Naive thymus-derived CD4-positive, alpha-beta T cell (primary cell): ENCODE results near the gene CLPTM1L. TPM values are rescaled to one million over a fixed set of nuclear protein-coding genes. Genes with fewer than 3 reads are reported as not detected.

ENCODE experiments used
- ATAC-seq: fragments of 150-1000 bp; cut with Tn5 transposase; 2 replicates; pipeline ENCODE4 v1.10.0; 2021; ENCODE audit warnings: mild to moderate bottlenecking, moderate library complexity
- CTCF ChIA-PET: fragments of 350-600 bp; sonication (Branson Sonifier 250); formaldehyde crosslinking; loops from one replicate; lab custom pipeline; 2021; ENCODE audit warnings: antibody characterized with exemption; lab: Charles Lee
- POLR2A ChIA-PET: fragments of 350-600 bp; sonication (Branson Sonifier 250); formaldehyde crosslinking; loops from one replicate; lab custom pipeline; 2021; ENCODE audit warnings: antibody characterized with exemption, inconsistent platforms; lab: Charles Lee
- DNase-seq, 9 donors: peaks; one replicate each; pipeline versions ENCODE4 v3.0.0 to v3.0.0-alpha.2; 2020 to 2022; ENCODE audit warnings: mixed read lengths in 1 of 9
- H3K27ac ChIP-seq: one replicate; pipeline ENCODE4 v1.7.0; 2013; ENCODE audit warnings: mild to moderate bottlenecking, low read depth, low read length, moderate library complexity
- H3K27me3 ChIP-seq, 2 donors: one replicate each; pipeline ENCODE4 v1.7.0; 2013; ENCODE audit warnings: low read length in 2 of 2, mild to moderate bottlenecking in 2 of 2, moderate library complexity in 2 of 2; ENCODE audit not compliant: control insufficient read depth in 2 of 2, insufficient read depth in 2 of 2
- H3K36me3 ChIP-seq, 3 experiments: 1 replicate in 2 of 3; 2 replicates in 1 of 3; pipeline ENCODE4 v1.7.0; 2013; ENCODE audit warnings: low read length in 3 of 3, mild to moderate bottlenecking in 3 of 3, moderate library complexity in 1 of 3; ENCODE audit not compliant: insufficient read depth in 3 of 3, control insufficient read depth in 2 of 3
- H3K4me1 ChIP-seq, 2 donors: one replicate each; pipeline ENCODE4 v1.7.0; 2013; ENCODE audit warnings: low read length in 2 of 2, mild to moderate bottlenecking in 2 of 2, moderate library complexity in 1 of 2; ENCODE audit not compliant: control insufficient read depth in 2 of 2, insufficient read depth in 2 of 2
- H3K4me3 ChIP-seq: 2 replicates; pipeline ENCODE4 v1.7.0; 2013; ENCODE audit warnings: mild to moderate bottlenecking, low read length
- H3K9me3 ChIP-seq, 3 experiments: 1 replicate in 2 of 3; 2 replicates in 1 of 3; pipeline ENCODE4 v1.7.0; 2013; ENCODE audit warnings: low read length in 3 of 3; ENCODE audit not compliant: control insufficient read depth in 2 of 3
- H3K27ac Mint-ChIP-seq, 9 donors: one replicate each; pipeline ENCODE4 v1.8.0; 2020 to 2022; ENCODE audit warnings: mixed read lengths in 9 of 9, mild to moderate bottlenecking in 8 of 9, moderate library complexity in 5 of 9, inconsistent platforms in 2 of 9
- H3K27me3 Mint-ChIP-seq, 5 donors: one replicate each; pipeline ENCODE4 v1.8.0; 2021 to 2022; ENCODE audit warnings: mixed read lengths in 5 of 5, mild to moderate bottlenecking in 1 of 5
- H3K36me3 Mint-ChIP-seq, 5 donors: one replicate each; pipeline ENCODE4 v1.8.0; 2020 to 2022; ENCODE audit warnings: mixed read lengths in 5 of 5, mild to moderate bottlenecking in 3 of 5, inconsistent platforms in 1 of 5
- H3K4me1 Mint-ChIP-seq, 7 donors: one replicate each; pipeline ENCODE4 v1.8.0; 2020 to 2022; ENCODE audit warnings: mixed read lengths in 7 of 7, mild to moderate bottlenecking in 3 of 7, inconsistent platforms in 1 of 7
- H3K4me3 Mint-ChIP-seq, 10 donors: one replicate each; pipeline ENCODE4 v1.8.0; 2020 to 2022; ENCODE audit warnings: mild to moderate bottlenecking in 10 of 10, mixed read lengths in 10 of 10, moderate library complexity in 6 of 10, inconsistent platforms in 2 of 10
- H3K9me3 Mint-ChIP-seq, 11 donors: one replicate each; pipeline ENCODE4 v1.8.0; 2020 to 2022; ENCODE audit warnings: mixed read lengths in 11 of 11, mild to moderate bottlenecking in 4 of 11, inconsistent platforms in 1 of 11, moderate library complexity in 1 of 11
- intact Hi-C, 2 donors: fragments of 100-400 bp; cut with micrococcal nuclease; formaldehyde crosslinking; loops; one replicate each; pipeline ENCODE4 v1.15.1; 2023
- polyA plus RNA-seq, 2 donors: library from polyadenylated mRNA; unstranded; fragments of 300-500 nt; fragmentation: Illumina TruSeq; gene quantifications; one replicate each; pipeline ENCODE4 v1.2.3, GENCODE V29; 2021
- total RNA-seq, 6 experiments: library from RNA in 5 of 6; stranded (reverse) in 5 of 6; gene quantifications; 1 replicate in 5 of 6; 2 replicates in 1 of 6; pipeline ENCODE4 v1.2.3 and lab custom pipeline; 2021 to 2026

CLPTM1L gene
- total and polyA plus RNA-seq, 7 experiments from 2014 or later = 27.7 to 104 (median 67.6) TPM

- H3K36me3 Mint-ChIP-seq = no peaks in the 10 kb centered on the region
- no peaks in the 10 kb centered on the region for H3K36me3 ChIP-seq
- ChIA-PET CTCF (interaction anchor here (1.1 kb wide), 1 partner anchor 22 kb away, joined by 4 read pairs; no protein-coding TSS in a partner anchor), POLR2A (interaction anchor here (0.8 to 3.2 kb wide), 6 partner anchors 14 to 92 kb away, joined by 3 to 31 read pairs (median 4); partner anchors contain the start of gene CLPTM1L)
- intact Hi-C loops = loop anchor here (2.0 kb wide), 2 partner anchors 40 to 50 kb away; partner anchors contain the start of gene CLPTM1L (in 1 of the 2)
- H3K9me3 ChIP-seq = no peaks in the 10 kb centered on the region
- H3K4me1 Mint-ChIP-seq = peaks cover 0 to 9% (median 4%) of the 10 kb centered on the region in 7 donors
- H3K4me3 ChIP-seq = no peak overlapping the region
- H3K27ac Mint-ChIP-seq = no peak overlapping the region
- no peak for ATAC-seq
- DNase-seq = no peak
- H3K27me3 Mint-ChIP-seq = peaks cover 0 to 4% (median 0%) of the 10 kb centered on the region in 5 donors
- no peaks in the 10 kb centered on the region for H3K9me3 Mint-ChIP-seq
- H3K4me1 ChIP-seq = peaks cover 0 to 11% of the 10 kb centered on the region in 2 donors
- H3K4me3 Mint-ChIP-seq = peak overlapping the region in 2 of 10 donors; percentile 34 to 62
- H3K27me3 ChIP-seq = no peaks in the 10 kb centered on the region
- H3K27ac ChIP-seq = no peak overlapping the region
These were observed 50.6 kb downstream of the CLPTM1L start for GRCh38 chr5:1294206-1294834.

- Mint-ChIP-seq H3K9me3 (peaks cover 0 to 1% (median 0%) of the 10 kb centered on the region in 11 donors), H3K27me3 (peaks cover 0 to 4% (median 0%) of the 10 kb centered on the region in 5 donors), H3K4me3 (peak overlapping the region in 8 of 10 donors; percentile 33 to 72 (median 56)), H3K4me1 (peaks cover under 1 to 9% (median 4%) of the 10 kb centered on the region in 7 donors), H3K27ac (no peak overlapping the region), H3K36me3 (peaks cover 0 to 2% (median 1%) of the 10 kb centered on the region in 5 donors)
- Histone ChIP-seq H3K4me1 (peaks cover 0 to 11% of the 10 kb centered on the region in 2 donors), H3K9me3 (no peaks in the 10 kb centered on the region), H3K4me3 (no peak overlapping the region), H3K36me3 (no peaks in the 10 kb centered on the region), H3K27ac (no peak overlapping the region), H3K27me3 (no peaks in the 10 kb centered on the region)
- DNase-seq = peak in 1 of 9 donors; percentile 18
- intact Hi-C loops = loop anchor here (2.0 kb wide), 2 partner anchors 39 to 51 kb away; partner anchors contain the start of gene CLPTM1L (in 1 of the 2)
- CTCF ChIA-PET = interaction anchor here (0.7 kb wide), 1 partner anchor 9 kb away, joined by 3 read pairs; no protein-coding TSS in a partner anchor
- POLR2A ChIA-PET = interaction anchor here (0.8 to 3.2 kb wide), 5 partner anchors 15 to 93 kb away, joined by 4 to 31 read pairs (median 4); partner anchors contain the start of gene CLPTM1L
- ATAC-seq = no peak
These were observed 51.3 kb downstream of the CLPTM1L start for GRCh38 chr5:1293416-1294205.

GRCh38 chr5:1292846-1293415 is 52.0 kb downstream of the CLPTM1L start:
- Histone ChIP-seq H3K4me1 (peaks cover 0 to 11% of the 10 kb centered on the region in 2 donors), H3K27me3 (no peaks in the 10 kb centered on the region), H3K27ac (no peak overlapping the region), H3K4me3 (no peak overlapping the region), H3K36me3 (no peaks in the 10 kb centered on the region), H3K9me3 (no peaks in the 10 kb centered on the region)
- POLR2A ChIA-PET = interaction anchor here (1.5 kb wide), 1 partner anchor 93 kb away, joined by 4 read pairs; no protein-coding TSS in a partner anchor
- CTCF ChIA-PET = interaction anchor here (0.7 kb wide), 1 partner anchor 10 kb away, joined by 3 read pairs; no protein-coding TSS in a partner anchor
- Mint-ChIP-seq H3K36me3 (peaks cover 4 to 9% (median 8%) of the 10 kb centered on the region in 5 donors), H3K4me1 (peaks cover 3 to 9% (median 7%) of the 10 kb centered on the region in 7 donors), H3K4me3 (peak overlapping the region in 3 of 10 donors; percentile 3 to 53 (median 6)), H3K27me3 (peaks cover 0 to 8% (median 4%) of the 10 kb centered on the region in 5 donors), H3K27ac (peak overlapping the region in 1 of 9 donors; percentile 21), H3K9me3 (peaks cover 1 to 8% (median 4%) of the 10 kb centered on the region in 11 donors)
- no peak for ATAC-seq
- intact Hi-C loops = no loop called here
- DNase-seq = peak in 1 of 9 donors; percentile 12

- Histone ChIP-seq H3K4me1 (peaks cover 0 to 11% of the 10 kb centered on the region in 2 donors), H3K27ac (no peak overlapping the region), H3K4me3 (no peak overlapping the region), H3K27me3 (no peaks in the 10 kb centered on the region), H3K9me3 (no peaks in the 10 kb centered on the region), H3K36me3 (no peaks in the 10 kb centered on the region)
- ChIA-PET CTCF (interaction anchor here (0.6 kb wide), 1 partner anchor 38 kb away, joined by 3 read pairs; no protein-coding TSS in a partner anchor), POLR2A (no interaction called here)
- intact Hi-C loops = no loop called here
- ATAC-seq = no peak
- H3K4me1 Mint-ChIP-seq = peaks cover 3 to 9% (median 7%) of the 10 kb centered on the region in 7 donors
- peaks cover 1 to 8% (median 4%) of the 10 kb centered on the region in 11 donors for H3K9me3 Mint-ChIP-seq
- H3K36me3 Mint-ChIP-seq = peaks cover 4 to 10% (median 9%) of the 10 kb centered on the region in 5 donors
- H3K4me3 Mint-ChIP-seq = peak overlapping the region in 4 of 10 donors; percentile 1 to 43 (median 34)
- no peak overlapping the region for H3K27ac Mint-ChIP-seq
- peaks cover 0 to 9% (median 4%) of the 10 kb centered on the region in 5 donors for H3K27me3 Mint-ChIP-seq
- DNase-seq = peak in 1 of 9 donors; percentile 8
These were observed 52.8 kb downstream of the CLPTM1L start for GRCh38 chr5:1292139-1292538.

- intact Hi-C loops = no loop called here
- H3K27me3 ChIP-seq = no peaks in the 10 kb centered on the region
- H3K36me3 ChIP-seq = no peaks in the 10 kb centered on the region
- H3K4me3 ChIP-seq = no peak overlapping the region
- H3K36me3 Mint-ChIP-seq = peaks cover 4 to 13% (median 9%) of the 10 kb centered on the region in 5 donors
- H3K9me3 ChIP-seq = no peaks in the 10 kb centered on the region
- peak in 1 of 9 donors; percentile 15 for DNase-seq
- peaks cover 0 to 9% (median 4%) of the 10 kb centered on the region in 5 donors for H3K27me3 Mint-ChIP-seq
- peak overlapping the region in 2 of 10 donors; percentile 1 to 43 for H3K4me3 Mint-ChIP-seq
- no peak overlapping the region for H3K27ac Mint-ChIP-seq
- CTCF ChIA-PET = interaction anchor here (0.6 kb wide), 1 partner anchor 37 kb away, joined by 3 read pairs; no protein-coding TSS in a partner anchor
- H3K4me1 ChIP-seq = peaks cover 0 to 11% of the 10 kb centered on the region in 2 donors
- H3K27ac ChIP-seq = no peak overlapping the region
- H3K4me1 Mint-ChIP-seq = peaks cover 3 to 9% (median 7%) of the 10 kb centered on the region in 7 donors
- peaks cover 1 to 8% (median 4%) of the 10 kb centered on the region in 11 donors for H3K9me3 Mint-ChIP-seq
- POLR2A ChIA-PET = no interaction called here
- no peak for ATAC-seq
These were observed 53.3 kb downstream of the CLPTM1L start for GRCh38 chr5:1291611-1292080.
